ENCODE measurements around the gene AJAP1.

DNA sequence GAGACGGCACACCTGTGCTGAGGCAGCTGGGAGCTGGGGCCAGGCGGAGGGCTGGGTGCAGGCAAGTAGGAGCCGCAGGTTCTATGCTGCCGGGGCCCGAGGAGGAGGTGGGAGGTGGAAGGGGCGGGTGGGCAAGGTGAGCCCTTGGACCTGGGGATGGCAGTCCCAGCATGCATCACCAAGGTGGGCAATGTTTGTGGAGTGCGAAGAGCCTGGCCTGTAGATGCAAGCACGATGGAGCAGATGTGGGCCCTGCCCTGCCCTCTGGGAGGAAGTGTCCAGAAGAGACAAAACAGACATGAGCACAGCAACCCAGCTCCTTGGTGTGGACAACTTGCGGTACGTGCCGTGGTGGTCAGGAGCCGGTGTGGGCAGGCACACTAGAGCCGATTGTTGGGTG, 28.3 kb upstream of the AJAP1 start:
- TF ChIP-seq EP300 (IDR thresholded peaks at IDR 0.05; ENCODE audit: borderline replicate concordance in 1 of 2, control insufficient read depth in 1 of 2, low read depth in 2 of 2, low read length in 2 of 2) (no peak), TCF12 (IDR thresholded peaks at IDR 0.05; ENCODE audit: low read depth, low read length) (no peak)
- TF ChIP-seq, protein P1, sequence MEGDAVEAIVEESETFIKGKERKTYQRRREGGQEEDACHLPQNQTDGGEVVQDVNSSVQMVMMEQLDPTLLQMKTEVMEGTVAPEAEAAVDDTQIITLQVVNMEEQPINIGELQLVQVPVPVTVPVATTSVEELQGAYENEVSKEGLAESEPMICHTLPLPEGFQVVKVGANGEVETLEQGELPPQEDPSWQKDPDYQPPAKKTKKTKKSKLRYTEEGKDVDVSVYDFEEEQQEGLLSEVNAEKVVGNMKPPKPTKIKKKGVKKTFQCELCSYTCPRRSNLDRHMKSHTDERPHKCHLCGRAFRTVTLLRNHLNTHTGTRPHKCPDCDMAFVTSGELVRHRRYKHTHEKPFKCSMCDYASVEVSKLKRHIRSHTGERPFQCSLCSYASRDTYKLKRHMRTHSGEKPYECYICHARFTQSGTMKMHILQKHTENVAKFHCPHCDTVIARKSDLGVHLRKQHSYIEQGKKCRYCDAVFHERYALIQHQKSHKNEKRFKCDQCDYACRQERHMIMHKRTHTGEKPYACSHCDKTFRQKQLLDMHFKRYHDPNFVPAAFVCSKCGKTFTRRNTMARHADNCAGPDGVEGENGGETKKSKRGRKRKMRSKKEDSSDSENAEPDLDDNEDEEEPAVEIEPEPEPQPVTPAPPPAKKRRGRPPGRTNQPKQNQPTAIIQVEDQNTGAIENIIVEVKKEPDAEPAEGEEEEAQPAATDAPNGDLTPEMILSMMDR (IDR thresholded peaks at IDR 0.05 in 2 of 3, conservative IDR thresholded peaks at IDR 0.05 in 1 of 3; ENCODE audit: control insufficient read depth in 2 of 3, extremely low read depth in 1 of 3, insufficient read depth in 1 of 3, low read depth in 3 of 3, low read length in 3 of 3) = no peak
